Naive thymus-derived CD4-positive, alpha-beta T cell (primary cell): ENCODE data around the gene RERE. TPM values are rescaled to one million over a fixed set of nuclear protein-coding genes. Genes with fewer than 3 reads are reported as not detected.

ENCODE experiments used
- ATAC-seq: fragments of 150-1000 bp; cut with Tn5 transposase; 2 replicates; pipeline ENCODE4 v1.10.0; 2021; ENCODE audit warnings: mild to moderate bottlenecking, moderate library complexity
- CTCF ChIA-PET: fragments of 350-600 bp; sonication (Branson Sonifier 250); formaldehyde crosslinking; loops from one replicate; lab custom pipeline; 2021; ENCODE audit warnings: antibody characterized with exemption; lab: Charles Lee
- POLR2A ChIA-PET: fragments of 350-600 bp; sonication (Branson Sonifier 250); formaldehyde crosslinking; loops from one replicate; lab custom pipeline; 2021; ENCODE audit warnings: antibody characterized with exemption, inconsistent platforms; lab: Charles Lee
- DNase-seq, 9 donors: peaks; one replicate each; pipeline versions ENCODE4 v3.0.0 to v3.0.0-alpha.2; 2020 to 2022; ENCODE audit warnings: mixed read lengths in 1 of 9
- H3K27ac ChIP-seq: one replicate; pipeline ENCODE4 v1.7.0; 2013; ENCODE audit warnings: mild to moderate bottlenecking, low read depth, low read length, moderate library complexity
- H3K27me3 ChIP-seq, 2 donors: one replicate each; pipeline ENCODE4 v1.7.0; 2013; ENCODE audit warnings: low read length in 2 of 2, mild to moderate bottlenecking in 2 of 2, moderate library complexity in 2 of 2; ENCODE audit not compliant: control insufficient read depth in 2 of 2, insufficient read depth in 2 of 2
- H3K36me3 ChIP-seq, 3 experiments: 1 replicate in 2 of 3; 2 replicates in 1 of 3; pipeline ENCODE4 v1.7.0; 2013; ENCODE audit warnings: low read length in 3 of 3, mild to moderate bottlenecking in 3 of 3, moderate library complexity in 1 of 3; ENCODE audit not compliant: insufficient read depth in 3 of 3, control insufficient read depth in 2 of 3
- H3K4me1 ChIP-seq, 2 donors: one replicate each; pipeline ENCODE4 v1.7.0; 2013; ENCODE audit warnings: low read length in 2 of 2, mild to moderate bottlenecking in 2 of 2, moderate library complexity in 1 of 2; ENCODE audit not compliant: control insufficient read depth in 2 of 2, insufficient read depth in 2 of 2
- H3K4me3 ChIP-seq: 2 replicates; pipeline ENCODE4 v1.7.0; 2013; ENCODE audit warnings: mild to moderate bottlenecking, low read length
- H3K9me3 ChIP-seq, 3 experiments: 1 replicate in 2 of 3; 2 replicates in 1 of 3; pipeline ENCODE4 v1.7.0; 2013; ENCODE audit warnings: low read length in 3 of 3; ENCODE audit not compliant: control insufficient read depth in 2 of 3
- H3K27ac Mint-ChIP-seq, 9 donors: one replicate each; pipeline ENCODE4 v1.8.0; 2020 to 2022; ENCODE audit warnings: mixed read lengths in 9 of 9, mild to moderate bottlenecking in 8 of 9, moderate library complexity in 5 of 9, inconsistent platforms in 2 of 9
- H3K27me3 Mint-ChIP-seq, 5 donors: one replicate each; pipeline ENCODE4 v1.8.0; 2021 to 2022; ENCODE audit warnings: mixed read lengths in 5 of 5, mild to moderate bottlenecking in 1 of 5
- H3K36me3 Mint-ChIP-seq, 5 donors: one replicate each; pipeline ENCODE4 v1.8.0; 2020 to 2022; ENCODE audit warnings: mixed read lengths in 5 of 5, mild to moderate bottlenecking in 3 of 5, inconsistent platforms in 1 of 5
- H3K4me1 Mint-ChIP-seq, 7 donors: one replicate each; pipeline ENCODE4 v1.8.0; 2020 to 2022; ENCODE audit warnings: mixed read lengths in 7 of 7, mild to moderate bottlenecking in 3 of 7, inconsistent platforms in 1 of 7
- H3K4me3 Mint-ChIP-seq, 10 donors: one replicate each; pipeline ENCODE4 v1.8.0; 2020 to 2022; ENCODE audit warnings: mild to moderate bottlenecking in 10 of 10, mixed read lengths in 10 of 10, moderate library complexity in 6 of 10, inconsistent platforms in 2 of 10
- H3K9me3 Mint-ChIP-seq, 11 donors: one replicate each; pipeline ENCODE4 v1.8.0; 2020 to 2022; ENCODE audit warnings: mixed read lengths in 11 of 11, mild to moderate bottlenecking in 4 of 11, inconsistent platforms in 1 of 11, moderate library complexity in 1 of 11
- intact Hi-C, 2 donors: fragments of 100-400 bp; cut with micrococcal nuclease; formaldehyde crosslinking; loops; one replicate each; pipeline ENCODE4 v1.15.1; 2023
- polyA plus RNA-seq, 2 donors: library from polyadenylated mRNA; unstranded; fragments of 300-500 nt; fragmentation: Illumina TruSeq; gene quantifications; one replicate each; pipeline ENCODE4 v1.2.3, GENCODE V29; 2021
- total RNA-seq, 6 experiments: library from RNA in 5 of 6; stranded (reverse) in 5 of 6; gene quantifications; 1 replicate in 5 of 6; 2 replicates in 1 of 6; pipeline ENCODE4 v1.2.3 and lab custom pipeline; 2021 to 2026

The RERE gene
- total and polyA plus RNA-seq, 7 experiments from 2014 or later, result 7.3 to 114 (median 106) TPM

DNA sequence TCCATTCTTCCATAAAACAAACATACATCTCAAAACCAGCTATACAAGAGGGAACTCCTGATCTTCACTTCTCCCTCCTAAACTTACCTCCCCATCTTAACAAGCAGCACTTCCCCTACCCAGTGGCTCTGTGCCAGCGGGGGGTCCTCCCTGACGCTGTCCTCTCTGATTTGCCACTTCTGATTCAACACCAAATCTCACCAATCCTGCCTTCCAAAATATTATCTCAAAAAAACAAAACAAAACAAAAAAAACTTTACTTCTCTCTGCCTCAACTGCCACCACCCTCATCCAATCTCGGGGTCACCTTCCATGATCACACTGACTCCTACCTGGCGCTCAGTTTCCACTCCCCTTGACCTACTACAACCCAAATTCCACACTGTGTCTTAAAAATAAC, 426.7 kb downstream of the RERE start:
- H3K27ac Mint-ChIP-seq, result peak overlapping the region in 8 of 9 donors; percentile 12 to 93 (median 63)
- no peak for DNase-seq
- CTCF ChIA-PET, result interaction anchor here (0.5 kb wide), 1 partner anchor 669 kb away, joined by 3 read pairs; no protein-coding TSS in a partner anchor
- no peaks in the 10 kb centered on the region for H3K27me3 Mint-ChIP-seq
- Histone ChIP-seq H3K27me3 (no peaks in the 10 kb centered on the region), H3K36me3 (peaks cover 0 to 18% (median 4%) of the 10 kb centered on the region in 3 experiments), H3K4me1 (peaks cover 19 to 22% of the 10 kb centered on the region in 2 donors), H3K27ac (no peak overlapping the region), H3K9me3 (no peaks in the 10 kb centered on the region), H3K4me3 (no peak overlapping the region)
- POLR2A ChIA-PET, result no interaction called here
- peaks cover 0 to 1% (median 0%) of the 10 kb centered on the region in 11 donors for H3K9me3 Mint-ChIP-seq
- intact Hi-C loops, result no loop called here
- H3K36me3 Mint-ChIP-seq, result peaks cover 3 to 47% (median 22%) of the 10 kb centered on the region in 5 donors
- ATAC-seq, result no peak
- peak overlapping the region in 3 of 10 donors; percentile 35 to 64 (median 38) for H3K4me3 Mint-ChIP-seq
- peaks cover 50 to 90% (median 85%) of the 10 kb centered on the region in 7 donors for H3K4me1 Mint-ChIP-seq

DNA sequence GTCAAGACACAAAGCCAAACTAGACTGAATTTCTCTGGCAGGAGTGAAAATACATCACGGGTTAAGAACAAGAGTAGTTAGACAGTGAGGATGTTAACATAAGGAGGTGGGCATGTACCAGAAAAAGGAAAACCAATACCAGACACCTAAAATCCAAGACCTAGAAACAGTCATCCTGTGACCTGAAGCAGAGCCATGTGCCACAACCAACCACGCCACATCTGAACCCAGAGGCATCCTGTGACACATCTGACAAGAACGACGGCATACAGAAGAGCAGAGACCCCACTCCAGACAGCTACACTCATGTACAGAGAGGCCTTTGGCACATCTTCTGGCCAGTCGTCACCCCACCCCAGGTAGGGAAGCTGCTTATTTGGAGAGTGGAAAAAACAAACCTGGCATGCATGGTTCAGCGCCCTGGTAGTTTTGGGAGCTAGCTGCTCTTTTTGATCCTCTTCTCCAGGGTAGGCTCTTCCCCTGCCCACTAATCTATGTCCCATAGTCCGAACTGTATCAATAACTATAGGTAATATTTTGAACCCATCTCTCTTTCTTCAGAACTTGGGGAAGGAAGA, 427.4 kb downstream of the RERE start:
- DNase-seq (no peak), ATAC-seq (peak; percentile 40)
- no peak overlapping the region for H3K27ac ChIP-seq
- H3K27me3 ChIP-seq, result no peaks in the 10 kb centered on the region
- peaks cover 3 to 44% (median 20%) of the 10 kb centered on the region in 5 donors for H3K36me3 Mint-ChIP-seq
- H3K36me3 ChIP-seq, result peaks cover 0 to 18% (median 4%) of the 10 kb centered on the region in 3 experiments
- H3K9me3 ChIP-seq, result no peaks in the 10 kb centered on the region
- peak overlapping the region in 8 of 9 donors; percentile 12 to 85 (median 60) for H3K27ac Mint-ChIP-seq
- H3K4me3 ChIP-seq, result no peak overlapping the region
- peak overlapping the region in 6 of 10 donors; percentile 8 to 35 (median 13) for H3K4me3 Mint-ChIP-seq
- POLR2A ChIA-PET, result no interaction called here
- no peaks in the 10 kb centered on the region for H3K27me3 Mint-ChIP-seq
- H3K4me1 ChIP-seq, result peaks cover 15 to 25% of the 10 kb centered on the region in 2 donors
- CTCF ChIA-PET, result interaction anchor here (0.5 kb wide), 1 partner anchor 670 kb away, joined by 3 read pairs; no protein-coding TSS in a partner anchor
- peaks cover 44 to 90% (median 84%) of the 10 kb centered on the region in 7 donors for H3K4me1 Mint-ChIP-seq
- peaks cover 0 to 1% (median 0%) of the 10 kb centered on the region in 11 donors for H3K9me3 Mint-ChIP-seq
- intact Hi-C loops, result no loop called here

DNA sequence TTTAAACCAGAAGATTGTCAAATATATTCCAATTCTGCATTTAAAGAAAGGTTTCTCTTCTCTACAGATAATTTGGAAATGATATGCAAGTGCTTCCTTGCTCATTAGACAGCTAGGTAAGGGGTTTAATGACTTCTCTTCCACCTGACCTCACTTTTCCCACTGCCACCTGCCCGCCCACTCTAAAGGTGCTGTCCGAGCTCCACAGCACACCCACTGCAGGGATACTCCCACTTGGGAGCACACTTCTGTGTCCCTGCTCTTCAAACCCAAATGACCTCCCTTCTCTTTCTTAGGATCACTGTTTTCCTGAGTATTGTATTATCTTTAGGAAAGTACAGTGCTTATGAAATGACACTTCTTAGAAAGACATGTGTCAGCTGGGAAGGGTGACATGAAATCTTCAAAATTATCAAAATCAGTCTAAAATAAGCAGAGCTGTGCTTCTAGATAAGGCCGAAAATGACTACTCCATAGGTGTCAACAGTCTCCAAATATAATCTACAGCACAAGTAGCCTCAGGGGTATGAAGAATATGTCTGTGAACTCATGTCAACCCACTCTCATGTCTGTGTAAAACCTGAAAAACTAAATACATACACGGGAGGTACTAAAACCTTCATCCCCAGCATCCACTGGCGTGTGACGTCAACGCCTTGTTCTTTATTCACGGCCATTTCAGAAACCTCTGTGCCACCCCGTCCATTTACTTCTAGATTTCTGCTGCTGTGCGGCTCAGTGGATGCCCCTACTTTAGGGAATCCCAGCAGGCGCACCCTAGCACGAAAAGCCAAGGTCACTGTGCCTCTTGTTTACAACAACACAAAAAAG, 428.5 kb downstream of the RERE start:
- ChIA-PET POLR2A (no interaction called here), CTCF (interaction anchor here (1.2 kb wide), 1 partner anchor 33 kb away, joined by 3 read pairs; no protein-coding TSS in a partner anchor)
- Histone ChIP-seq H3K9me3 (no peaks in the 10 kb centered on the region), H3K27ac (no peak overlapping the region), H3K27me3 (no peaks in the 10 kb centered on the region), H3K36me3 (peaks cover 0 to 18% (median 4%) of the 10 kb centered on the region in 3 experiments), H3K4me1 (peaks cover 15 to 26% of the 10 kb centered on the region in 2 donors), H3K4me3 (no peak overlapping the region)
- ATAC-seq (no peak), DNase-seq (no peak)
- H3K27ac Mint-ChIP-seq, result peak overlapping the region in 4 of 9 donors; percentile 5 to 85 (median 49)
- no peaks in the 10 kb centered on the region for H3K27me3 Mint-ChIP-seq
- peaks cover 3 to 44% (median 23%) of the 10 kb centered on the region in 5 donors for H3K36me3 Mint-ChIP-seq
- H3K4me3 Mint-ChIP-seq, result peak overlapping the region in 1 of 10 donors; percentile 43
- peaks cover 0 to 1% (median 0%) of the 10 kb centered on the region in 11 donors for H3K9me3 Mint-ChIP-seq
- intact Hi-C loops, result no loop called here
- H3K4me1 Mint-ChIP-seq, result peaks cover 47 to 90% (median 84%) of the 10 kb centered on the region in 7 donors

DNA sequence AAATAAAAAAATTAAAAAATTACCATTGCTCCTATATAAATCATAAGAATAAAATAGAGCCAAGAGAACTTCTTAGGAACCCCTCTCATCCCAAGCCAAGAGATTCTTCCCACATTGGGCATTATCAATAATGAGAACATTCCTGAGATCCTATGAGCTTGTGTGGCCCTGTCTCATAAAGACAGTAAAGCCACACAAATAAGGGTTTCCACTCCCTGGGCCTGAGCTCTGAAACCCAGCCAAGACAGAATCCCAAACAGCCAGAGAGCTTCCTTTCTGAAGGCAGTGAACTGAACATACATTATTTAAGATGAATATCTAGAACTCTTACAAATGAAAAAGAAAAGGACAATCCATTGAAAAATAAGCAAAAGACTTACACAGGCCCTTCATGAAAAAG, 431.2 kb downstream of the RERE start:
- ATAC-seq (no peak), DNase-seq (no peak)
- peaks cover 3 to 37% (median 21%) of the 10 kb centered on the region in 5 donors for H3K36me3 Mint-ChIP-seq
- no peaks in the 10 kb centered on the region for H3K27me3 Mint-ChIP-seq
- Histone ChIP-seq H3K27ac (no peak overlapping the region), H3K9me3 (no peaks in the 10 kb centered on the region), H3K36me3 (peaks cover 0 to 9% (median 4%) of the 10 kb centered on the region in 3 experiments), H3K4me3 (no peak overlapping the region), H3K27me3 (no peaks in the 10 kb centered on the region), H3K4me1 (peaks cover 21 to 46% of the 10 kb centered on the region in 2 donors)
- peak overlapping the region in 7 of 9 donors; percentile 8 to 88 (median 69) for H3K27ac Mint-ChIP-seq
- peaks cover 52 to 92% (median 88%) of the 10 kb centered on the region in 7 donors for H3K4me1 Mint-ChIP-seq
- ChIA-PET CTCF (no interaction called here), POLR2A (interaction anchor here (1.3 kb wide), 1 partner anchor 37 kb away, joined by 3 read pairs; no protein-coding TSS in a partner anchor)
- intact Hi-C loops, result no loop called here
- peak overlapping the region in 1 of 10 donors; percentile 1 for H3K4me3 Mint-ChIP-seq
- H3K9me3 Mint-ChIP-seq, result peaks cover 0 to 1% (median 0%) of the 10 kb centered on the region in 11 donors

DNA sequence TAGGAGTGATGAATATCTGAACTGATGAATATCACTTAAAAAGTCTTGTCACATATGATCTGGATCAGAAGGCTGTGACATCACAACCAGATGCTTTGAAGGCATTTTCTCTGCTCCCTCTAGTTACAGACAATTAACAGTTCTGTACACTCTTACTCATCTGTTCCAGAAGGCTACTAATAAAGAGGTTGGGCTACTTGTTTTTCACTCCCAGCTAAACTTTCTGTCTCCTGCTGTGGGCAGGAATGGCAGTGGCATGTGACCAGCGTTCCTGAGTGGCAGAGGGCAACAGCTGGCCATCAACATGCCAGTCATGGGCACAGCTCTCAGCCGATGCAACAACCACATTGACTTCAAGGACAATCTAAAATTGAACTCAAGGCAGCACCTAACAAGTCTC, 432.9 kb downstream of the RERE start:
- peaks cover 0 to 15% (median 4%) of the 10 kb centered on the region in 3 experiments for H3K36me3 ChIP-seq
- Mint-ChIP-seq H3K36me3 (peaks cover 3 to 38% (median 21%) of the 10 kb centered on the region in 5 donors), H3K27ac (peak overlapping the region in 8 of 9 donors; percentile 69 to 92 (median 86)), H3K4me3 (peak overlapping the region in 7 of 10 donors; percentile 5 to 78 (median 43)), H3K4me1 (peaks cover 44 to 92% (median 88%) of the 10 kb centered on the region in 7 donors), H3K27me3 (no peaks in the 10 kb centered on the region), H3K9me3 (no peaks in the 10 kb centered on the region)
- H3K4me1 ChIP-seq, result peaks cover 25 to 45% of the 10 kb centered on the region in 2 donors
- CTCF ChIA-PET, result no interaction called here
- peak overlapping the region; percentile 6 for H3K27ac ChIP-seq
- POLR2A ChIA-PET, result interaction anchor here (1.2 kb wide), 1 partner anchor 141 kb away, joined by 3 read pairs; no protein-coding TSS in a partner anchor
- no peaks in the 10 kb centered on the region for H3K27me3 ChIP-seq
- DNase-seq (no peak), ATAC-seq (no peak)
- H3K4me3 ChIP-seq, result no peak overlapping the region
- intact Hi-C loops, result loop anchor here (5.0 kb wide), 2 partner anchors 48 to 143 kb away; no protein-coding TSS in a partner anchor
- no peaks in the 10 kb centered on the region for H3K9me3 ChIP-seq

DNA sequence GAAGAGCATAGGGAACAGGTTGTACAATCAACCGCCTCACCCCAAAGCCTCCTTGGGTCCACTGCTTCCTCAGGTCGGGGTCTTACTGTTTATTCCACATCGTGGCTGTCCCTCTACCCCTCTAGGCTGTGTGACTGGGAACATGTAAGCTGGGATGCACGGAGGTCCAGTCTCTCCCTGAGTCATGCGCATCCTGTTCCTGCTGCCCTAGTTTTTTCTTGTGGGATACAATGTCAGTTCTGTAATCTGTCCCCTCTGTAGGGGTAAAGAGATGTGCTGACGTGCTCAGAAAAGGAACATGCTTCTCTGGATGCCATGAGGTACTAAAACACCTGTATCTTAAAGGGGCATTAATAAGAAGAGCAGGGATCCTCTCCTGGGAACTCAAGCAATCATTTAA, 433.4 kb downstream of the RERE start:
- H3K9me3 Mint-ChIP-seq, result no peaks in the 10 kb centered on the region
- peak overlapping the region in 7 of 10 donors; percentile 5 to 78 (median 38) for H3K4me3 Mint-ChIP-seq
- H3K27ac Mint-ChIP-seq, result peak overlapping the region in 8 of 9 donors; percentile 60 to 90 (median 77)
- Histone ChIP-seq H3K4me1 (peaks cover 28 to 50% of the 10 kb centered on the region in 2 donors), H3K27ac (peak overlapping the region; percentile 6), H3K9me3 (no peaks in the 10 kb centered on the region), H3K4me3 (no peak overlapping the region), H3K36me3 (peaks cover 0 to 14% (median 4%) of the 10 kb centered on the region in 3 experiments), H3K27me3 (no peaks in the 10 kb centered on the region)
- POLR2A ChIA-PET, result interaction anchor here (1.2 kb wide), 1 partner anchor 142 kb away, joined by 3 read pairs; no protein-coding TSS in a partner anchor
- CTCF ChIA-PET, result no interaction called here
- no peaks in the 10 kb centered on the region for H3K27me3 Mint-ChIP-seq
- intact Hi-C loops, result loop anchor here (5.0 kb wide), 2 partner anchors 48 to 143 kb away; no protein-coding TSS in a partner anchor
- H3K36me3 Mint-ChIP-seq, result peaks cover 3 to 34% (median 18%) of the 10 kb centered on the region in 5 donors
- H3K4me1 Mint-ChIP-seq, result peaks cover 44 to 92% (median 88%) of the 10 kb centered on the region in 7 donors
- no peak for DNase-seq
- no peak for ATAC-seq
